GM23338 (cell line): ENCODE results near the gene NOVA1. TPM values are rescaled to one million over a fixed set of nuclear protein-coding genes. Genes with fewer than 3 reads are reported as not detected.

Experiments
- ATAC-seq: fragments of 200-7000 bp; cut with Tn5 transposase; 3 replicates; pipeline ENCODE4 v1.9.1; 2020
- DNase-seq: peaks from one replicate; pipeline ENCODE4 v3.0.0-alpha.2; 2015; ENCODE audit warnings: low spot score
- H2AFZ ChIP-seq: fragments of 200-600 bp; sonication (generic); 2 replicates; pipeline ENCODE4 v1.8.0; 2016; ENCODE audit warnings: antibody characterized with exemption, mild to moderate bottlenecking, moderate library complexity
- H3F3A ChIP-seq: fragments of 200-600 bp; sonication (generic); replicated peaks from 2 replicates; pipeline ENCODE4 v1.8.0; 2017; ENCODE audit warnings: antibody characterized with exemption, mixed run types, low read depth
- H3K27ac ChIP-seq: fragments of 200-600 bp; sonication (generic); 2 replicates; pipeline ENCODE4 v1.6.1; 2016; ENCODE audit warnings: low read depth
- H3K27me3 ChIP-seq: fragments of 200-600 bp; sonication (generic); 2 replicates; pipeline ENCODE4 v1.8.0; 2016; ENCODE audit warnings: mild to moderate bottlenecking, mixed run types, moderate library complexity; ENCODE audit not compliant: insufficient read depth
- H3K36me3 ChIP-seq: fragments of 200-600 bp; sonication (generic); 2 replicates; pipeline ENCODE4 v1.8.0; 2016; ENCODE audit warnings: mild to moderate bottlenecking; ENCODE audit not compliant: insufficient read depth
- H3K4me1 ChIP-seq: fragments of 200-600 bp; sonication (generic); 2 replicates; pipeline ENCODE4 v1.8.0; 2016; ENCODE audit warnings: mild to moderate bottlenecking, moderate library complexity; ENCODE audit not compliant: insufficient read depth
- H3K4me2 ChIP-seq: fragments of 200-600 bp; sonication (generic); 2 replicates; pipeline ENCODE4 v1.7.1; 2017; ENCODE audit warnings: mixed run types
- H3K4me3 ChIP-seq: fragments of 200-600 bp; sonication (generic); 2 replicates; pipeline ENCODE4 v1.6.1; 2016; ENCODE audit warnings: mixed run types
- H3K79me2 ChIP-seq: fragments of 200-600 bp; sonication (generic); replicated peaks from 2 replicates; pipeline ENCODE4 v1.8.0; 2017; ENCODE audit warnings: mild to moderate bottlenecking; ENCODE audit not compliant: insufficient read depth
- H3K9me2 ChIP-seq: fragments of 200-600 bp; sonication (generic); 2 replicates; pipeline ENCODE4 v1.8.0; 2017; ENCODE audit not compliant: insufficient read depth
- H4K20me1 ChIP-seq: fragments of 200-600 bp; sonication (generic); replicated peaks from 2 replicates; pipeline ENCODE4 v1.8.0; 2017; ENCODE audit warnings: mild to moderate bottlenecking; ENCODE audit not compliant: insufficient read depth
- H3K27ac Mint-ChIP-seq: 2 replicates; pipeline ENCODE4 v1.8.0; 2020; ENCODE audit warnings: inconsistent platforms, mild to moderate bottlenecking, moderate library complexity, mixed read lengths
- H3K27me3 Mint-ChIP-seq: 3 replicates; pipeline ENCODE4 v1.8.0; 2022; ENCODE audit warnings: low read depth, mild to moderate bottlenecking, moderate library complexity, mixed read lengths, inconsistent platforms; ENCODE audit not compliant: insufficient read depth, poor library complexity
- H3K36me3 Mint-ChIP-seq: 3 replicates; pipeline ENCODE4 v1.8.0; 2021; ENCODE audit warnings: low read depth, mild to moderate bottlenecking, inconsistent platforms, moderate library complexity, mixed read lengths
- H3K4me1 Mint-ChIP-seq: 3 replicates; pipeline ENCODE4 v1.8.0; 2020; ENCODE audit warnings: mild to moderate bottlenecking, inconsistent platforms, mixed read lengths
- H3K4me3 Mint-ChIP-seq: 3 replicates; pipeline ENCODE4 v1.8.0; 2021; ENCODE audit warnings: moderate library complexity, mild to moderate bottlenecking, inconsistent platforms, mixed read lengths
- H3K9me3 Mint-ChIP-seq: 3 replicates; pipeline ENCODE4 v1.8.0; 2020; ENCODE audit warnings: moderate library complexity, mild to moderate bottlenecking, inconsistent platforms, mixed read lengths
- CREB1 ChIP-seq: fragments of 250-450 bp; sonication (Bioruptor Pico); IDR thresholded peaks from 2 replicates; pipeline ENCODE4 v1.5.0; 2020; ENCODE audit warnings: low read depth, mild to moderate bottlenecking, moderate library complexity
- EZH2 ChIP-seq: fragments of 200-600 bp; sonication (generic); IDR thresholded peaks from one replicate; pipeline ENCODE4 v1.8.0; 2017; ENCODE audit warnings: antibody characterized with exemption, mild to moderate bottlenecking, low read depth; ENCODE audit not compliant: unreplicated experiment
- EZH2phosphoT487 ChIP-seq: fragments of 200-600 bp; sonication (generic); IDR thresholded peaks from one replicate; pipeline ENCODE4 v1.8.1; 2018; ENCODE audit warnings: antibody characterized with exemption; ENCODE audit not compliant: unreplicated experiment
- JUNB ChIP-seq: IDR thresholded peaks from one replicate; pipeline ENCODE4 v1.6.1; 2016; ENCODE audit warnings: antibody characterized with exemption; ENCODE audit not compliant: unreplicated experiment
- NANOG ChIP-seq: IDR thresholded peaks from 2 replicates; pipeline ENCODE4 v1.6.1; 2016; ENCODE audit warnings: antibody characterized with exemption, borderline replicate concordance
- POLR2AphosphoS5 ChIP-seq: IDR thresholded peaks from 2 replicates; pipeline ENCODE4 v1.6.1; 2016; ENCODE audit warnings: antibody characterized with exemption, low read depth
- STAT1 ChIP-seq: IDR thresholded peaks from one replicate; pipeline ENCODE4 v1.6.1; 2016; ENCODE audit warnings: antibody characterized with exemption; ENCODE audit not compliant: unreplicated experiment
- ZNF114 ChIP-seq: fragments of 250-450 bp; sonication (Bioruptor Pico); IDR thresholded peaks from 2 replicates; pipeline ENCODE4 v1.5.0; 2020; ENCODE audit warnings: mild to moderate bottlenecking, moderate library complexity
- ZNF331 ChIP-seq: fragments of 250-450 bp; sonication (Bioruptor Pico); IDR thresholded peaks from 2 replicates; pipeline ENCODE4 v1.5.0; 2020; ENCODE audit warnings: low read depth, mild to moderate bottlenecking, moderate library complexity
- polyA plus RNA-seq: library from polyadenylated mRNA; unstranded; fragments of >200 nt; fragmentation: Nextera tagmentation; extraction: Ambion mirVana; gene quantifications from 2 replicates; pipeline ENCODE4 v1.2.1, GENCODE V29; 2016
- total RNA-seq: library from RNA; depleted of rRNA; stranded (reverse); fragments of >200 nt; shearing (Covaris generic); gene quantifications from 2 replicates; pipeline ENCODE4 v1.2.3, GENCODE V29; 2014
- TF ChIP-seq, protein P1 (sequence below): IDR thresholded peaks from one replicate; pipeline ENCODE4 v1.6.1; 2018; ENCODE audit warnings: antibody characterized with exemption; ENCODE audit not compliant: unreplicated experiment
- TF ChIP-seq, protein P2 (sequence below): fragments of 250-450 bp; sonication (Bioruptor Pico); IDR thresholded peaks from 2 replicates; pipeline ENCODE4 v1.5.0; 2020; ENCODE audit warnings: mild to moderate bottlenecking, moderate library complexity
- TF ChIP-seq, protein P3 (sequence below), 2 experiments: fragments of 200-600 bp in 1 of 2; sonication (generic) in 1 of 2; conservative IDR thresholded peaks; 2 replicates each; pipeline versions ENCODE4 v1.5.1 to v1.6.1; 2016 to 2017; ENCODE audit warnings: antibody characterized with exemption in 2 of 2, low read depth in 2 of 2, mild to moderate bottlenecking in 2 of 2, moderate library complexity in 1 of 2
- TF ChIP-seq, protein P4 (sequence below): IDR thresholded peaks from 2 replicates; pipeline ENCODE4 v1.6.1; 2016; ENCODE audit warnings: antibody characterized with exemption

Gene NOVA1
- total and polyA plus RNA-seq, 2 experiments from 2014 or later: 8.1 to 11.6 TPM

DNA sequence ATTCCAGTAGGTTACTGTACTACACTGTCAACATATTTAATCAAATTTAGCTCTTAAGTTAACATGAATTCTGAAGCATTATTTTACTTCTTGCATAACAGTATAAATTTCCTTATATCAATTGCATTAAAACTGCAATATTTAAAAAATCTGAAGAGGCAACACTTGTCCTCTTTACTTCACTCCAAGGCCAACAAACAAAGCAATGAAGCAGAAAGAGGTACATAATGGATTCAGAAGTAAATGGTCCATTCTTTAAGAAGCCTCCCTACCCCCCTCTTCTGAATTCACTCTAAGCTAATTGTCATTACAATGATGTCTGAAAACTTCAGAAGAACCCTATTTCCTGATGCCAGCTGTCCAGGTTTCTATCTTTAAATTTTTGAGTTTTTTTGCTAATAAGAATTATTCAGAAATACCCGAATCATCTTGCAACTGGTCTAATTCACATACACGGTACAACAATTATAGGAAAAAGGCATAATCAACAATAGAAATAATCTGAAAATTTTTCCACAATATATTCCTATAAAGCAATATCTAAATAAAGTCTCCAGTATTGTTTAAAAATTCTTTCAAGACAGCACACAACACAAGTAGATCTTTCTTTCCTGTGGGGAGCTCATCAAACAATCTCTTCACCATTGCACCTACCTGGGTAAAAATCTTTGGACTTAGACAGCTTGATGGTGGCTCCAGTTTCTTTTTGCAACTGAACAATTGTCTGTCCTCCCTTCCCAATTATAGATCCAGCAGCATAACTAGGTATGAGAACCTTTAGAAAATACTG, 2.9 kb downstream of the NOVA1 start:
- Histone ChIP-seq H3K4me2 (peak overlapping the region; percentile 84), H3K4me3 (peak overlapping the region; percentile 82), H3K36me3 (no peaks in the 10 kb centered on the region), H3F3A (no peaks in the 10 kb centered on the region), H2AFZ (no peak overlapping the region), H3K9me2 (no peaks in the 10 kb centered on the region), H3K27ac (no peak overlapping the region), H4K20me1 (no peaks in the 10 kb centered on the region), H3K27me3 (0 out of 2 replicates have a peak, but pooled peaks cover 6% of the 10 kb centered on the region), H3K4me1 (peaks cover 27% of the 10 kb centered on the region), H3K79me2 (peaks cover 21% of the 10 kb centered on the region)
- no peak for TF ChIP-seq JUNB
- TF ChIP-seq, protein P1, sequence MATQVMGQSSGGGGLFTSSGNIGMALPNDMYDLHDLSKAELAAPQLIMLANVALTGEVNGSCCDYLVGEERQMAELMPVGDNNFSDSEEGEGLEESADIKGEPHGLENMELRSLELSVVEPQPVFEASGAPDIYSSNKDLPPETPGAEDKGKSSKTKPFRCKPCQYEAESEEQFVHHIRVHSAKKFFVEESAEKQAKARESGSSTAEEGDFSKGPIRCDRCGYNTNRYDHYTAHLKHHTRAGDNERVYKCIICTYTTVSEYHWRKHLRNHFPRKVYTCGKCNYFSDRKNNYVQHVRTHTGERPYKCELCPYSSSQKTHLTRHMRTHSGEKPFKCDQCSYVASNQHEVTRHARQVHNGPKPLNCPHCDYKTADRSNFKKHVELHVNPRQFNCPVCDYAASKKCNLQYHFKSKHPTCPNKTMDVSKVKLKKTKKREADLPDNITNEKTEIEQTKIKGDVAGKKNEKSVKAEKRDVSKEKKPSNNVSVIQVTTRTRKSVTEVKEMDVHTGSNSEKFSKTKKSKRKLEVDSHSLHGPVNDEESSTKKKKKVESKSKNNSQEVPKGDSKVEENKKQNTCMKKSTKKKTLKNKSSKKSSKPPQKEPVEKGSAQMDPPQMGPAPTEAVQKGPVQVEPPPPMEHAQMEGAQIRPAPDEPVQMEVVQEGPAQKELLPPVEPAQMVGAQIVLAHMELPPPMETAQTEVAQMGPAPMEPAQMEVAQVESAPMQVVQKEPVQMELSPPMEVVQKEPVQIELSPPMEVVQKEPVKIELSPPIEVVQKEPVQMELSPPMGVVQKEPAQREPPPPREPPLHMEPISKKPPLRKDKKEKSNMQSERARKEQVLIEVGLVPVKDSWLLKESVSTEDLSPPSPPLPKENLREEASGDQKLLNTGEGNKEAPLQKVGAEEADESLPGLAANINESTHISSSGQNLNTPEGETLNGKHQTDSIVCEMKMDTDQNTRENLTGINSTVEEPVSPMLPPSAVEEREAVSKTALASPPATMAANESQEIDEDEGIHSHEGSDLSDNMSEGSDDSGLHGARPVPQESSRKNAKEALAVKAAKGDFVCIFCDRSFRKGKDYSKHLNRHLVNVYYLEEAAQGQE: no peak
- TF ChIP-seq, protein P2, sequence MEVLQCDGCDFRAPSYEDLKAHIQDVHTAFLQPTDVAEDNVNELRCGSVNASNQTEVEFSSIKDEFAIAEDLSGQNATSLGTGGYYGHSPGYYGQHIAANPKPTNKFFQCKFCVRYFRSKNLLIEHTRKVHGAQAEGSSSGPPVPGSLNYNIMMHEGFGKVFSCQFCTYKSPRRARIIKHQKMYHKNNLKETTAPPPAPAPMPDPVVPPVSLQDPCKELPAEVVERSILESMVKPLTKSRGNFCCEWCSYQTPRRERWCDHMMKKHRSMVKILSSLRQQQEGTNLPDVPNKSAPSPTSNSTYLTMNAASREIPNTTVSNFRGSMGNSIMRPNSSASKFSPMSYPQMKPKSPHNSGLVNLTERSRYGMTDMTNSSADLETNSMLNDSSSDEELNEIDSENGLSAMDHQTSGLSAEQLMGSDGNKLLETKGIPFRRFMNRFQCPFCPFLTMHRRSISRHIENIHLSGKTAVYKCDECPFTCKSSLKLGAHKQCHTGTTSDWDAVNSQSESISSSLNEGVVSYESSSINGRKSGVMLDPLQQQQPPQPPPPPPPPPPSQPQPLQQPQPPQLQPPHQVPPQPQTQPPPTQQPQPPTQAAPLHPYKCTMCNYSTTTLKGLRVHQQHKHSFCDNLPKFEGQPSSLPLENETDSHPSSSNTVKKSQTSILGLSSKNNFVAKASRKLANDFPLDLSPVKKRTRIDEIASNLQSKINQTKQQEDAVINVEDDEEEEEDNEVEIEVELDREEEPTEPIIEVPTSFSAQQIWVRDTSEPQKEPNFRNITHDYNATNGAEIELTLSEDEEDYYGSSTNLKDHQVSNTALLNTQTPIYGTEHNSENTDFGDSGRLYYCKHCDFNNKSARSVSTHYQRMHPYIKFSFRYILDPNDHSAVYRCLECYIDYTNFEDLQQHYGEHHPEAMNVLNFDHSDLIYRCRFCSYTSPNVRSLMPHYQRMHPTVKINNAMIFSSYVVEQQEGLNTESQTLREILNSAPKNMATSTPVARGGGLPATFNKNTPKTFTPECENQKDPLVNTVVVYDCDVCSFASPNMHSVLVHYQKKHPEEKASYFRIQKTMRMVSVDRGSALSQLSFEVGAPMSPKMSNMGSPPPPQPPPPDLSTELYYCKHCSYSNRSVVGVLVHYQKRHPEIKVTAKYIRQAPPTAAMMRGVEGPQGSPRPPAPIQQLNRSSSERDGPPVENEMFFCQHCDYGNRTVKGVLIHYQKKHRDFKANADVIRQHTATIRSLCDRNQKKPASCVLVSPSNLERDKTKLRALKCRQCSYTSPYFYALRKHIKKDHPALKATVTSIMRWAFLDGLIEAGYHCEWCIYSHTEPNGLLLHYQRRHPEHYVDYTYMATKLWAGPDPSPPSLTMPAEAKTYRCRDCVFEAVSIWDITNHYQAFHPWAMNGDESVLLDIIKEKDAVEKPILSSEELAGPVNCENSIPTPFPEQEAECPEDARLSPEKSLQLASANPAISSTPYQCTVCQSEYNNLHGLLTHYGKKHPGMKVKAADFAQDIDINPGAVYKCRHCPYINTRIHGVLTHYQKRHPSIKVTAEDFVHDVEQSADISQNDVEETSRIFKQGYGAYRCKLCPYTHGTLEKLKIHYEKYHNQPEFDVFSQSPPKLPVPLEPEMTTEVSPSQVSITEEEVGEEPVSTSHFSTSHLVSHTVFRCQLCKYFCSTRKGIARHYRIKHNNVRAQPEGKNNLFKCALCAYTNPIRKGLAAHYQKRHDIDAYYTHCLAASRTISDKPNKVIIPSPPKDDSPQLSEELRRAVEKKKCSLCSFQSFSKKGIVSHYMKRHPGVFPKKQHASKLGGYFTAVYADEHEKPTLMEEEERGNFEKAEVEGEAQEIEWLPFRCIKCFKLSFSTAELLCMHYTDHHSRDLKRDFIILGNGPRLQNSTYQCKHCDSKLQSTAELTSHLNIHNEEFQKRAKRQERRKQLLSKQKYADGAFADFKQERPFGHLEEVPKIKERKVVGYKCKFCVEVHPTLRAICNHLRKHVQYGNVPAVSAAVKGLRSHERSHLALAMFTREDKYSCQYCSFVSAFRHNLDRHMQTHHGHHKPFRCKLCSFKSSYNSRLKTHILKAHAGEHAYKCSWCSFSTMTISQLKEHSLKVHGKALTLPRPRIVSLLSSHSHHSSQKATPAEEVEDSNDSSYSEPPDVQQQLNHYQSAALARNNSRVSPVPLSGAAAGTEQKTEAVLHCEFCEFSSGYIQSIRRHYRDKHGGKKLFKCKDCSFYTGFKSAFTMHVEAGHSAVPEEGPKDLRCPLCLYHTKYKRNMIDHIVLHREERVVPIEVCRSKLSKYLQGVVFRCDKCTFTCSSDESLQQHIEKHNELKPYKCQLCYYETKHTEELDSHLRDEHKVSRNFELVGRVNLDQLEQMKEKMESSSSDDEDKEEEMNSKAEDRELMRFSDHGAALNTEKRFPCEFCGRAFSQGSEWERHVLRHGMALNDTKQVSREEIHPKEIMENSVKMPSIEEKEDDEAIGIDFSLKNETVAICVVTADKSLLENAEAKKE: no peak
- TF ChIP-seq NANOG: no peak
- TF ChIP-seq STAT1: no peak
- TF ChIP-seq, protein P3, sequence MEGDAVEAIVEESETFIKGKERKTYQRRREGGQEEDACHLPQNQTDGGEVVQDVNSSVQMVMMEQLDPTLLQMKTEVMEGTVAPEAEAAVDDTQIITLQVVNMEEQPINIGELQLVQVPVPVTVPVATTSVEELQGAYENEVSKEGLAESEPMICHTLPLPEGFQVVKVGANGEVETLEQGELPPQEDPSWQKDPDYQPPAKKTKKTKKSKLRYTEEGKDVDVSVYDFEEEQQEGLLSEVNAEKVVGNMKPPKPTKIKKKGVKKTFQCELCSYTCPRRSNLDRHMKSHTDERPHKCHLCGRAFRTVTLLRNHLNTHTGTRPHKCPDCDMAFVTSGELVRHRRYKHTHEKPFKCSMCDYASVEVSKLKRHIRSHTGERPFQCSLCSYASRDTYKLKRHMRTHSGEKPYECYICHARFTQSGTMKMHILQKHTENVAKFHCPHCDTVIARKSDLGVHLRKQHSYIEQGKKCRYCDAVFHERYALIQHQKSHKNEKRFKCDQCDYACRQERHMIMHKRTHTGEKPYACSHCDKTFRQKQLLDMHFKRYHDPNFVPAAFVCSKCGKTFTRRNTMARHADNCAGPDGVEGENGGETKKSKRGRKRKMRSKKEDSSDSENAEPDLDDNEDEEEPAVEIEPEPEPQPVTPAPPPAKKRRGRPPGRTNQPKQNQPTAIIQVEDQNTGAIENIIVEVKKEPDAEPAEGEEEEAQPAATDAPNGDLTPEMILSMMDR (conservative IDR thresholded peaks at IDR 0.05; ENCODE audit: low read depth in 2 of 2): no peak
- TF ChIP-seq CREB1 (CRISPR knock-in tag): no peak
- no peak for TF ChIP-seq EZH2phosphoT487
- TF ChIP-seq ZNF114 (CRISPR knock-in tag): no peak
- no peak for TF ChIP-seq EZH2
- TF ChIP-seq, protein P4, sequence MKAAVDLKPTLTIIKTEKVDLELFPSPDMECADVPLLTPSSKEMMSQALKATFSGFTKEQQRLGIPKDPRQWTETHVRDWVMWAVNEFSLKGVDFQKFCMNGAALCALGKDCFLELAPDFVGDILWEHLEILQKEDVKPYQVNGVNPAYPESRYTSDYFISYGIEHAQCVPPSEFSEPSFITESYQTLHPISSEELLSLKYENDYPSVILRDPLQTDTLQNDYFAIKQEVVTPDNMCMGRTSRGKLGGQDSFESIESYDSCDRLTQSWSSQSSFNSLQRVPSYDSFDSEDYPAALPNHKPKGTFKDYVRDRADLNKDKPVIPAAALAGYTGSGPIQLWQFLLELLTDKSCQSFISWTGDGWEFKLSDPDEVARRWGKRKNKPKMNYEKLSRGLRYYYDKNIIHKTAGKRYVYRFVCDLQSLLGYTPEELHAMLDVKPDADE: no peak
- TF ChIP-seq POLR2AphosphoS5: no peak
- TF ChIP-seq ZNF331 (CRISPR knock-in tag): no peak
- peak; percentile 15 for DNase-seq
- Mint-ChIP-seq H3K36me3 (no peaks in the 10 kb centered on the region), H3K27me3 (peaks cover 7% of the 10 kb centered on the region), H3K27ac (peak overlapping the region; percentile 31; the same call in 1 of the 2 replicates), H3K4me1 (peaks cover 33% of the 10 kb centered on the region), H3K4me3 (peak overlapping the region; percentile 96), H3K9me3 (no peaks in the 10 kb centered on the region)
- no peak for ATAC-seq
